Activated T-cell treated with anti-CD3 and anti-CD28 coated beads, Interleukin-2, amount 50 U/mL, for 48 hours (primary cell): Measurements from ENCODE around the gene SGF29.
"Not testable (repeated sequence)": the region's sequence is repeated elsewhere in the genome, so short reads cannot be mapped to it uniquely, and the experiment has no call there.

Source experiments
- DNase-seq, 2 experiments: peaks; one replicate each; pipeline ENCODE4 v3.0.0-alpha.2; 2020

The SGF29 gene

GRCh38 chr16:28597692-28598261, 44.1 kb downstream of the SGF29 start:
- no peak for DNase-seq

GRCh38 chr16:28599377-28600285, 45.9 kb downstream of the SGF29 start:
- not testable (repeated sequence) for DNase-seq

- DNase-seq = not testable (repeated sequence)
Measured at GRCh38 chr16:28600965-28601364, 47.2 kb downstream of the SGF29 start.

- not testable (repeated sequence) for DNase-seq
Measured at GRCh38 chr16:28601589-28601988, 47.9 kb downstream of the SGF29 start.

- DNase-seq = not testable (repeated sequence)
Measured at GRCh38 chr16:28602062-28602461, 48.3 kb downstream of the SGF29 start.

GRCh38 chr16:28602529-28602928, 48.8 kb downstream of the SGF29 start:
- DNase-seq = no peak

GRCh38 chr16:28603381-28604185, 49.9 kb downstream of the SGF29 start:
- no peak for DNase-seq

- no peak for DNase-seq
Measured at GRCh38 chr16:28604186-28604565, 50.5 kb downstream of the SGF29 start.

GRCh38 chr16:28606291-28607115, 52.8 kb downstream of the SGF29 start:
- DNase-seq = no peak

- no peak for DNase-seq
Measured at GRCh38 chr16:28607116-28607623, 53.5 kb downstream of the SGF29 start.

GRCh38 chr16:28607681-28608495, 54.2 kb downstream of the SGF29 start:
- not testable (repeated sequence) for DNase-seq

- DNase-seq = peak in 1 of 2 experiments; percentile 18
Measured at GRCh38 chr16:28608496-28608808, 54.7 kb downstream of the SGF29 start.

GRCh38 chr16:28608867-28609596, 55.3 kb downstream of the SGF29 start:
- peak in 1 of 2 experiments; percentile 20 for DNase-seq

GRCh38 chr16:28609631-28610594, 56.2 kb downstream of the SGF29 start, which contains the start of gene SULT1A1:
SULT1A1 (minus strand) TSS chr16:28610044; CDS start chr16:28608855, 1,189 bp downstream.
- DNase-seq = peak; percentile 18 to 25

- DNase-seq = no peak
Measured at GRCh38 chr16:28610595-28611191, 57.0 kb downstream of the SGF29 start.

GRCh38 chr16:28612359-28613280, 58.9 kb downstream of the SGF29 start:
- not testable (repeated sequence) for DNase-seq

- not testable (repeated sequence) for DNase-seq
Measured at GRCh38 chr16:28613912-28614311, 60.2 kb downstream of the SGF29 start.

- DNase-seq = not testable (repeated sequence)
Measured at GRCh38 chr16:28614561-28614960, 60.8 kb downstream of the SGF29 start.
